K562 (cell line): Measurements from ENCODE around the gene DIP2B. TPM values are rescaled to one million over a fixed set of nuclear protein-coding genes. Genes with fewer than 3 reads are reported as not detected.

Experiments
- ATAC-seq: fragments of 200-7000 bp; cut with Tn5 transposase; 3 replicates; pipeline ENCODE4 v1.9.1; 2020; ENCODE audit warnings: moderate library complexity
- BruUV-seq: library from RNA; stranded (reverse); fragments of 400-500 nt; replicated peaks from 2 replicates; lab custom pipeline; 2021; lab: Mats Ljungman, UMichigan
- CTCF ChIA-PET: fragments of 300-600 bp; formaldehyde crosslinking; extraction: SDS; loops from one replicate; lab custom pipeline; 2021; ENCODE audit warnings: low intra/inter-chr PET ratio; lab: Yijun Ruan, JAX
- POLR2A ChIA-PET: fragments of 300-600, 350-650 bp; sonication (Branson Sonifier 250); formaldehyde crosslinking; extraction: SDS; loops from one replicate; lab custom pipeline; 2021; ENCODE audit warnings: antibody characterized with exemption, inconsistent platforms; lab: Yijun Ruan, JAX
- DNase-seq, 4 experiments: peaks; one replicate each; pipeline versions ENCODE4 v3.0.0 to v3.0.0-alpha.2; 2011 to 2018; ENCODE audit warnings: low spot score in 3 of 4, mixed read lengths in 3 of 4; ENCODE audit errors: extremely low read depth in 1 of 4
- FAIRE-seq: peaks from 2 replicates; lab custom pipeline; 2011; peaks lifted over from hg19 to GRCh38; lab: Jason Lieb, UNC
- H2AFZ ChIP-seq: 2 replicates; pipeline ENCODE4 v1.6.0; 2011; ENCODE audit warnings: low read depth, low read length, control low read depth, inconsistent platforms
- H3K27ac ChIP-seq: fragments of 200-600 bp; 3 replicates; pipeline ENCODE4 v1.8.0; 2011; ENCODE audit warnings: low read depth, mild to moderate bottlenecking, control low read depth, inconsistent platforms, low read length, moderate library complexity, mixed read lengths; ENCODE audit errors: extremely low read depth
- H3K27me3 ChIP-seq, 2 experiments: fragments of 300-600 bp in 1 of 2; 2 replicates in 1 of 2; 3 replicates in 1 of 2; pipeline versions ENCODE4 v1.6.0 to v1.8.0; 2011; ENCODE audit warnings: inconsistent platforms in 2 of 2, low read length in 2 of 2, mild to moderate bottlenecking in 1 of 2, mixed read lengths in 1 of 2, moderate library complexity in 1 of 2; ENCODE audit not compliant: control insufficient read depth in 2 of 2, insufficient read depth in 2 of 2
- H3K36me3 ChIP-seq: fragments of 300-600 bp; 3 replicates; pipeline ENCODE4 v1.8.0; 2011; ENCODE audit warnings: mild to moderate bottlenecking, low read length, inconsistent platforms; ENCODE audit not compliant: control insufficient read depth, insufficient read depth
- H3K4me1 ChIP-seq, 2 experiments: fragments of 200-600 bp in 1 of 2; replicated peaks in 1 of 2; 2 replicates in 1 of 2; 3 replicates in 1 of 2; pipeline versions ENCODE4 v1.5.1 to v1.8.0; 2011; ENCODE audit warnings: inconsistent platforms in 2 of 2, low read length in 2 of 2, mild to moderate bottlenecking in 1 of 2, mixed read lengths in 1 of 2, moderate library complexity in 1 of 2; ENCODE audit not compliant: control insufficient read depth in 2 of 2, insufficient read depth in 2 of 2
- H3K4me2 ChIP-seq: 2 replicates; pipeline ENCODE4 v1.6.1; 2011; ENCODE audit warnings: low read length, control low read depth, inconsistent platforms, mixed read lengths; ENCODE audit not compliant: insufficient read depth
- H3K4me3 ChIP-seq: fragments of 200-600 bp; sonication (generic), shearing (Covaris generic); 2 replicates; pipeline ENCODE4 v1.5.1; 2016; ENCODE audit warnings: control low read depth, inconsistent platforms
- H3K79me2 ChIP-seq: fragments of 200-600 bp; 3 replicates; pipeline ENCODE4 v1.8.0; 2011; ENCODE audit warnings: low read length, inconsistent platforms; ENCODE audit not compliant: control insufficient read depth, insufficient read depth
- H3K9ac ChIP-seq, 2 experiments: 2 replicates each; pipeline versions ENCODE4 v1.6.0 to v1.6.1; 2011; ENCODE audit warnings: low read depth in 2 of 2, low read length in 2 of 2, control low read depth in 1 of 2, inconsistent platforms in 1 of 2, mild to moderate bottlenecking in 1 of 2, mixed read lengths in 1 of 2; ENCODE audit not compliant: insufficient read depth in 1 of 2
- H3K9me1 ChIP-seq: one replicate; pipeline ENCODE4 v1.6.0; 2011; ENCODE audit warnings: inconsistent platforms, mild to moderate bottlenecking, low read length, moderate library complexity; ENCODE audit not compliant: control insufficient read depth, insufficient read depth
- H3K9me3 ChIP-seq: replicated peaks from 2 replicates; pipeline ENCODE4 v1.5.1; 2011; ENCODE audit warnings: low read depth, low read length, inconsistent platforms; ENCODE audit not compliant: control insufficient read depth, insufficient read depth
- H4K20me1 ChIP-seq: replicated peaks from 2 replicates; pipeline ENCODE4 v1.6.1; 2011; ENCODE audit warnings: low read length, inconsistent platforms, mixed read lengths; ENCODE audit not compliant: control insufficient read depth, insufficient read depth
- HES1 ChIP-seq: fragments of 450-650 bp; IDR thresholded peaks from 2 replicates; pipeline ENCODE4 v1.6.1; 2016; ENCODE audit warnings: low read depth, mild to moderate bottlenecking, moderate library complexity
- SPI1 ChIP-seq: IDR thresholded peaks from 2 replicates; pipeline ENCODE4 v1.6.1; 2011; ENCODE audit warnings: low read depth, low read length, control low read depth, borderline replicate concordance
- TCF15 ChIP-seq: fragments of 250-450 bp; sonication (Bioruptor Pico); IDR thresholded peaks from 2 replicates; pipeline ENCODE4 v1.8.0; 2022; ENCODE audit warnings: moderate library complexity, mild to moderate bottlenecking, inconsistent platforms
- WGBS: fragments of 100-300 bp; shearing (Covaris generic); methylation state at CpG from one replicate; pipeline ENCODE4 v1.1.6; 2016; ENCODE audit warnings: low coverage, mixed read lengths; ENCODE audit not compliant: insufficient coverage; ENCODE audit errors: missing lambda C conversion rate; 5-methylcytosine and 5-hydroxymethylcytosine counted together
- in situ Hi-C: fragments of 300-500 bp; cut with MboI; formaldehyde crosslinking; loops from 4 replicates; pipeline ENCODE4 v1.15.0; 2018; ENCODE audit warnings: inconsistent platforms, mixed read lengths
- intact Hi-C: fragments of 100-400 bp; cut with micrococcal nuclease; formaldehyde crosslinking; loops from 2 replicates; pipeline ENCODE4 v1.14.2; 2022
- polyA plus RNA-seq, 8 experiments: library from polyadenylated mRNA; depleted of rRNA in 4 of 8; stranded (reverse) in 5 of 8; unstranded in 3 of 8; fragments of >200 nt; fragmentation: Nextera tagmentation in 2 of 8; fragmentation: Illumina TruSeq in 1 of 8; extraction: Ambion mirVana in 2 of 8; extraction: Trizol in 1 of 8; gene quantifications; 2 replicates each; pipeline versions ENCODE4 v1.2.1 to v1.2.3, GENCODE V29; 2011 to 2014; ENCODE audit warnings: inconsistent platforms in 1 of 8, missing spikeins in 1 of 8
- total RNA-seq, 7 experiments: library from RNA; depleted of rRNA in 6 of 7; stranded (reverse); fragments of >200 nt in 6 of 7; fragmentation: Illumina TruSeq in 2 of 7; extraction: Trizol in 2 of 7; gene quantifications; 2 replicates each; pipeline versions ENCODE4 v1.2.1 to v1.2.3, GENCODE V29; 2011 to 2021; ENCODE audit warnings: low replicate concordance in 1 of 7
- TF ChIP-seq, protein P1 (sequence below): fragments of 450-650 bp; conservative IDR thresholded peaks from 2 replicates; pipeline ENCODE4 v1.6.1; 2016; ENCODE audit warnings: missing genetic modification characterization, low read depth, mild to moderate bottlenecking, missing compliant biosample characterization, moderate library complexity

Gene DIP2B
- total and polyA plus RNA-seq, 9 of the 15 experiments (the other 6 are each of a cell fraction or from before 2014, with no cell fraction given) = 4.6 to 26.1 (median 18.8) TPM

GRCh38 chr12:50634379-50634778 is 129.6 kb downstream of the DIP2B start:
- no peak for DNase-seq
- no TSS peak for BruUV-seq

More at GRCh38 chr12:50634379-50634778, 129.6 kb downstream of the DIP2B start:
- H4K20me1 ChIP-seq = no peaks in the 10 kb centered on the region
- POLR2A ChIA-PET = interaction anchor here (1.1 kb wide), 1 partner anchor 9 kb away, joined by 3 read pairs; no protein-coding TSS in a partner anchor
- CTCF ChIA-PET = no interaction called here
- intact Hi-C loops (no loop called here), in situ Hi-C loops (no loop called here)
- no peaks in the 10 kb centered on the region for H3K27me3 ChIP-seq
- ATAC-seq (no peak), FAIRE-seq (no peak)
- TF ChIP-seq TCF15 (CRISPR knock-in tag) (no peak), HES1 (no peak), SPI1 (0 out of 2 replicates have a peak, but pooled peaks have one; percentile 18)
- TF ChIP-seq, protein P1, sequence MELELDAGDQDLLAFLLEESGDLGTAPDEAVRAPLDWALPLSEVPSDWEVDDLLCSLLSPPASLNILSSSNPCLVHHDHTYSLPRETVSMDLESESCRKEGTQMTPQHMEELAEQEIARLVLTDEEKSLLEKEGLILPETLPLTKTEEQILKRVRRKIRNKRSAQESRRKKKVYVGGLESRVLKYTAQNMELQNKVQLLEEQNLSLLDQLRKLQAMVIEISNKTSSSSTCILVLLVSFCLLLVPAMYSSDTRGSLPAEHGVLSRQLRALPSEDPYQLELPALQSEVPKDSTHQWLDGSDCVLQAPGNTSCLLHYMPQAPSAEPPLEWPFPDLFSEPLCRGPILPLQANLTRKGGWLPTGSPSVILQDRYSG (tag) = no peak
- no peaks in the 10 kb centered on the region for H3K79me2 ChIP-seq
- H3K4me1 ChIP-seq = no peaks in the 10 kb centered on the region
- H3K27ac ChIP-seq = no peak overlapping the region
- peaks cover 12% of the 10 kb centered on the region; the same call in 1 of the 3 replicates for H3K36me3 ChIP-seq
- 76% methylated on average over 2 of the region's 2 CpGs for WGBS
- H3K9ac ChIP-seq = no peak overlapping the region
- H2AFZ ChIP-seq = no peak overlapping the region
- no peak overlapping the region for H3K4me2 ChIP-seq
- H3K9me1 ChIP-seq = no peaks in the 10 kb centered on the region
- no peak overlapping the region for H3K4me3 ChIP-seq
- H3K9me3 ChIP-seq = no peaks in the 10 kb centered on the region
